ACHN (cell line): ENCODE data around the gene TNNC1.

ENCODE experiments used
- DNase-seq: peaks from one replicate; pipeline ENCODE4 v3.0.0-alpha.2; 2015
- in situ Hi-C: cut with HindIII; loops from 2 replicates; pipeline ENCODE4 v1.10.0; 2017; ENCODE audit warnings: low sequenced_read_pairs, low pct_ligation_motif_present, low pct_unique_long_range_greater_than_20kb

The TNNC1 gene

DNA sequence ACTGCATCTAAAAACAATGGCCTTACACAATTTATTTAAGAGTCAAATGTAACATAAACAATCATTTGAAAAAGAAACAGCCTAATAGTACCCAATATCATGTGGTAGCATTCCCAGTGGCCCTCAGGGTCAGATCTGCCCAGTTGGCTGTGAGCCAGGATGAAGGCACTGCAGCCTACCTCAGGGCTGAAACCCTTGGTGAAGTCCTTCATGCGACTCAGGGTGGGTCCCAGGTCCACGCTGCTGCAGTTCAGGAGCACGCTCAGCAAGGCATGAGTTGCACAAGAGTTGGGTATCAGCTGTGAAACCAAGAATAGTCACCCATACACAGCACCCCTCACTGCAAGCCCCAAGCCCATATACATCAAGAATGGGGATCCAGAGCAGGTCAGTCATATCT lies 46.1 kb downstream of the TNNC1 start:
- in situ Hi-C loops, result no loop called here
- DNase-seq, result no peak

DNA sequence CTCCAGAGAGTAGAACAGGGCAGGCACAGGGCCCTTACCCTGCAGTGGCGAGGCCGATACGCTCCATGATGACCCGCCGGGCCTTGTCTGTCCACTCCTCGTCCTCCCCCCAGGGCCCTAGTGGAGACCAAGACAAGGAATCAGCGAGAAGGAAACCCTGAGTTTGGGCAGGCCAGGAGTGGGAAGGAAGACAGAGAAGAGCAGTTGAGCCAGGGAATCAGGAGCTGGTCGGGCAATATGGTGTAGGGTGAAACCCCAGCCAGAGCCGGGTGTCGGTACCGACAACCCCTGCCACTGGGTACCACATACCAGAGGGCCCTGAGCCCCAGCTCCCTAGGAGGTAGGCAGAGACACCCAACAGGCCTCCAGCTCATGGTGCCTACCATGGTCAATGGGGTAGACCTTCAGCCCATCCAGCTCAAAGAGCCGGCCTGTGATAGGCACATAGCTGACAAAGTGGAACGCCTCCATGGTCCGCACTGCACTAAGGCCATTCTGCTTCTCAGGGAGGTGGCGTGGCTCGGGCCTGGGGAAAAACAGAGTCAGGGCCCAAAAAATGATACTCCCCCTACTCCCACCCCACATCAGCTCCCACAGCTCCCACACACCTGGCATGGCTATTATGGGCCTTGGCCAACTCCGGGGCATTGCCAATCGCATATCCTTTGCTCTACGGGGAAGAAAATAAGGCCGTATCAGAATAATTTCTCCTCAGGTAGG lies 46.9 kb downstream of the TNNC1 start:
- no peak for DNase-seq
- in situ Hi-C loops, result no loop called here

DNA sequence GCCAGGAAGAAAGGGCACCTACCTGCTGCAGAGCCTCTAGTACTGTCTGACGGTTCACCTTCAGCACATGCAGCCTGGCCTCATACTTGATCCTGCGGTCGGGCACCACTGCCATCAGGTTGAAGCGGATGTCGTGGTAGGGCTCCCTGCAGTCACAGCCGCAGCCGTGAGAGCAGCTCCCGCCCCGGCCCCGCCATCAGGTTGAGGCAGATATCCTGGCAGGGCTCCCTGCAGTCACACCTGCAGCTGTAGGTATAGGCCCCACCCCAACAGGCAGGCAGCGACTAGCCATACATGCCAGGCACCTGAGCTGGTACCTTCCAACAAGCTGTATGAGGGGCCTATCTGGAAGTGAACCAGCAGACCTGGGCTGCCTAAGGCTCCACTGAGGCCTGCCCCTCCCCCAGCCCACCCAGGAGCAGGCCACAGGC lies 47.6 kb downstream of the TNNC1 start:
- in situ Hi-C loops, result no loop called here
- no peak for DNase-seq

DNA sequence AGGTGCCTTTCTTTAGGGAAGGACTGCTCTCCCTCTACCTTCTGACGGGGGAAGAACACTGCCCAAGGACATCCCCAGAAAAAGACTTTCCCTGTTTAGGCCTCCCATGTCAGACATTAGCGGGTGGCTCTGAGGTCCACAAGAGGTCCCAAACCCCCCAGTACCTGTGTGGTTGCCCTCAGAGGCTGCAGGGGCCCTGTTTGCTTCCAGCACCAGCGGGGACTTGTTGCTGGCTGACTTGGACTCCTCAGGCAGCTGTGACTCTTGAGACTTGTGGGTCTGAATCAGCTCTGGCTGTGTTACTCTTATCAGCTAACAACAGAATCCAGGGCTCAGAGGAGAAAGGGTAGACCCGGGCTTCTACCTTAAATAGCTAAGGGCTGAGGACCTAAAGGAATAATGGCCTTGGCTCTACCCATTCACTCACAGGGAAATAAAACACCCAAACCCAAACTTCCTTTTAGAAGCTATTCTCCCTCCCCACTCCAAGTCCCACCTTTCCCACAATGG lies 48.2 kb downstream of the TNNC1 start:
- in situ Hi-C loops, result no loop called here
- no peak for DNase-seq

DNA sequence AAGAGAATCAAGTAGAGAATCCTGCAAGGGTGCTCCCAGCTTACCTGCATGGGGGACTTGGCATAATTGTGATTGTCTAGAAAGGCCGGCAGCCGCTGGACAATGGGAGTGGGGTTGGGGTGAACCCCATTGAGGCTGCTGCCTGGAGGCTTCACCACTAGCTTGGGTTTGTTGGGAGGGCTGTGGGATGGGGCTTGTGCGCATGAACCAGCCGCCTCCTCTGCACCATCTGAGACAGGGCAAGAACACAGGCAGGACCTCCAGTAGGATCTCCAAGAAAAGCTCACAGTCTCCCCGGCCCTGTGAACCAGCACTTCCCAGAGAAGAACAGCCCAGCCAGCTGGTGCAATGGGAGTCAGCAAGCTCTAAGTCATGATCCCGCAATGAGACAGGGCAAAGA lies 48.8 kb downstream of the TNNC1 start:
- DNase-seq, result no peak
- in situ Hi-C loops, result no loop called here

DNA sequence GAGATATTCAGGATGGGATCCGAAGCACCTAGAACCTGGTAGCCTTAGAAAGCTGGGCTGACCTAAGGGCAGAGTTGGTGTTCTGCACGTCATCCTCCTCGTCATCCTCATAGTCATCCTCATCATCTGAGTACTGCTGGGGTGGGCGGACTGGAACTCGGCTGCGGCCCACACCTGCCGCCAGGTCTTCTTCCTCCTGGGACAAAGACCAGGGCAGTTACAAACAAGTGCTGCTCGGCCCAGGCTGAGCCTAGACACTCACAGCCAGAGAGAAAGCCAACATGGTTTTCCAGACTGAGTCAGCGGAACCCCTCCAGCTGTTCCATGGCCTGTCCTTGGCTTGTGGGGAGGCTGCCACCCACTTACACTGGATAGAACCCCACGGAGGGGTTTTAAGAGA lies 49.5 kb downstream of the TNNC1 start:
- in situ Hi-C loops, result no loop called here
- DNase-seq, result no peak

DNA sequence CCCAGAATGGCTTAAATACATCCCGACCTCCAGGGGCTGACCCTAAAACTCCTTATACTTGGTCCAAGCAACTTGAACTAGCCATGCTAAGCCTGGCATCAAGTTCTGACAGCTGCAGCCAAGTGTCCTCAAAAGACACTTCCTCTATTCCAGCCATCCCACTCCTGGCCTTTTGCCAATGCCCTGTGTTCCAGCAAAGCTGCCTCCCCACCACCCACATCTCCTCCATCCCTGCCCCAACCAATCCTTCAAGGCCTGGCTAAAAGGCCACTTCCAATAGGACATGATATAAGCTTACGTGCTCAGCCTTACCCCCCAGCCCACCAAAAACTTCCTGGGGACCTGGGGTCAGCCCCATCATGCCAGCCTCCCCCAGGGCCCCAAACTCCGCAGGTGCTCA lies 49.9 kb downstream of the TNNC1 start:
- DNase-seq, result no peak

DNA sequence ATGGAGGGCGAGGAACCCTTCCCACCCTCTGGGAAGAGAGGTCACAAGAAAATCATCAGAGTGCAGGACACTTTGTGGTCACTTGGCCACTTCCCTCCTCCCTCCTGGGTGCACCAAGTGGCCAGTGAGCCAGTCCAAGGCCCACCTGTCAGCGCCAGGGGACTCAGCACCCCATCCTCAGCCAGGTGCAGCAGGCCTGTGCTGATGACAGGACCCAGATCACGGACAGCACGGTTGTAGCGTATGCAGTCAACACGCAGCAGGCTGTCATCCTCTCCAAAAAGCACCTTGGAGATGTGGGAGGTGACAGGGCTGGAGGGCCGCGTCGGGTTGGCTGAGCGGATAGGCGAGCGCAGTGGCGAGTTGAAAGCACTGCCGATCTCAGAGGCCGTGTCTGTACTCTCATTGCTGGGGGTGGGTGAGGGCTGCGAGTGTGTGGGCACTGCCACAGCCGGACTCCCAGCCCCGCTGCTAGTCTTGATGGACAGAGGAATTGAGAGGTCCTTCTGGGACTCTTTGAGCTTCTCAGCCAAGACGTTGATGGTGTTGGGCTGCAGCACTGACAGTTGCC lies 50.5 kb downstream of the TNNC1 start:
- no peak for DNase-seq
- in situ Hi-C loops, result no loop called here

More for the DNA sequence above, 49.9 kb downstream of the TNNC1 start:
- in situ Hi-C loops, result no loop called here

DNA sequence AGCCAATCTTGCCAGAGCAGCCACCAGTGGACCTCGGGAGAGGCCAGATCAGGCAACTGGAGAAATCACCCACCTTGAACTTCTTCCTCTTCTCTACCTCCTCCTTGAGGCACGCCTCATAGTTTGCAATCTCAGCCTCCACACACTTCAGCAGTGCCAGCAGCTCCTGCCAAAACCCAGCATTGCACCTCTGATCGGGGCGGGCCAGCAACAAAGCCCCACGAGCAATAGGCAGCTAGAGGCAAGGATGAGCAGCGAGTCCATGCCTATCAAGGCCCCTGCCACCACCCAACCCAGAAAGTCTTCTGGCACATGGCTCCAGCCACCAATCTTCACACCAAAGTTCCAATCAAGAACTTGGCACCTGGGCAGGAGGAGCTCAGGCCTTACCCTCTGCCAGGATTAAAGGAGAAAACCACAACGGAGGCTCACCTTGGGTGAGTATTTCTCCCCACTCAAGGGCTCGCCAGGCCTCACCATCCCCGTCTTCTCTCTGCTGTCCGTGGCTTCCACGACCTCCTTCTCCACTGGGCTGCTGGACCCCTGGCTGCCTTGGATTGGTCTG lies 51.1 kb downstream of the TNNC1 start:
- in situ Hi-C loops, result no loop called here
- no peak for DNase-seq

DNA sequence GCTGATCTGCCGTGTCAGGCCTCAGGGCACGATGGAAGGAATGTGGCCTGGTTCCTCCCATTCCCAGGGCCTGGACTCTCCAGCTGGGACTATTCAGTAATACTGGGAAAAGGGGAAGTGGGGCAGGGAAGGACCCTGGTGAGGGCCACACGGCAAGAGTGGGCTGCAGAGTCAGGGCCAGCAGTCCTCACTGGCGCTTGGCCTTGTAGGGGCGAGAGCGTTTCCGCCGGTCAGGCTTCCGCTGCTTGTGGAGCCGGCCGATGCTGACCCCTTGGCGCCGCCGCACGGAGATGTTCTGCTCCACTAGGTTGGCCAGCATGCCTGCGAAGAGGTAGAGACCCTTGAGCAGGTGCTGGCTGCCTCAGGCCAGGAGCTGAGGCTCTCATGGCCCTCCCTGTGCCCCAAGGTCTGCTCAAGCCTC lies 51.7 kb downstream of the TNNC1 start:
- DNase-seq, result no peak

DNA sequence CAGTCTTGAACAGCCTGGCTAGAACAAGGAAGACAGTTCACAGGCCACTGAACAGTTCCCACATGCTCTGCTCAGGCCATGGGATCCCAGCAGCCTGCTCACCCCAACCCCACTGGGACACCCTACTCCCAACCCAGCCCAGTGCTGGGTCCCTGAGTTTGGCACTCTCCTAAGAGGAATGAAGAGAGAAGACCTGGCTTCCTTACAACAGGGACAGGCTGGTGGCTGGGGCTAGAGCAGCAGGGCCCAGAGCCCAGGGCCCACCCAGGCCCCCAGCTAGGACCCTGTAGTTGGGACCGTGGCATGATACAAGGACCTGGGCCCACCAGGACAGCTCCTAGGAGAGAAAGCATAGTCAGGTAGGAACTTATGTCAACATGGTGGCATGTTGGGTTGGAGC lies 52.3 kb downstream of the TNNC1 start:
- no peak for DNase-seq
- in situ Hi-C loops, result no loop called here

More for the DNA sequence above, 51.7 kb downstream of the TNNC1 start:
- in situ Hi-C loops, result no loop called here
